ENCODE data around the gene TLL2.

TLL2 gene

GRCh38 chr10:96407560-96408069 is 106.1 kb downstream of the TLL2 start:
- Mint-ChIP-seq H3K27me3 (peaks cover 14% of the 10 kb centered on the region), H3K4me1 (no peaks in the 10 kb centered on the region), H3K9me3 (no peaks in the 10 kb centered on the region), H3K27ac (no peak overlapping the region), H3K4me3 (no peak overlapping the region), H3K36me3 (no peaks in the 10 kb centered on the region)

- no peak overlapping the region for H3K27ac Mint-ChIP-seq
- no peaks in the 10 kb centered on the region for H3K9me3 Mint-ChIP-seq
- H3K27me3 Mint-ChIP-seq: peaks cover 12% of the 10 kb centered on the region
- no peaks in the 10 kb centered on the region for H3K36me3 Mint-ChIP-seq
- no peak overlapping the region for H3K4me3 Mint-ChIP-seq
- H3K4me1 Mint-ChIP-seq: no peaks in the 10 kb centered on the region
Measured at GRCh38 chr10:96406091-96406490, 107.6 kb downstream of the TLL2 start.

- Mint-ChIP-seq H3K36me3 (no peaks in the 10 kb centered on the region), H3K4me1 (no peaks in the 10 kb centered on the region), H3K9me3 (no peaks in the 10 kb centered on the region), H3K4me3 (no peak overlapping the region), H3K27me3 (peaks cover 14% of the 10 kb centered on the region), H3K27ac (no peak overlapping the region)
Measured at GRCh38 chr10:96402417-96403305, 111.1 kb downstream of the TLL2 start.

- Mint-ChIP-seq H3K36me3 (no peaks in the 10 kb centered on the region), H3K4me3 (no peak overlapping the region), H3K27ac (no peak overlapping the region), H3K9me3 (no peaks in the 10 kb centered on the region), H3K4me1 (peaks cover 2% of the 10 kb centered on the region), H3K27me3 (peaks cover 9% of the 10 kb centered on the region)
Measured at GRCh38 chr10:96401036-96401435, 112.7 kb downstream of the TLL2 start.

GRCh38 chr10:96400465-96400864 is 113.3 kb downstream of the TLL2 start:
- H3K27me3 Mint-ChIP-seq: peaks cover 9% of the 10 kb centered on the region
- no peaks in the 10 kb centered on the region for H3K9me3 Mint-ChIP-seq
- no peaks in the 10 kb centered on the region for H3K36me3 Mint-ChIP-seq
- H3K27ac Mint-ChIP-seq: no peak overlapping the region
- H3K4me3 Mint-ChIP-seq: no peak overlapping the region
- peaks cover 5% of the 10 kb centered on the region for H3K4me1 Mint-ChIP-seq

- H3K9me3 Mint-ChIP-seq: no peaks in the 10 kb centered on the region
- peaks cover 9% of the 10 kb centered on the region for H3K27me3 Mint-ChIP-seq
- H3K4me3 Mint-ChIP-seq: no peak overlapping the region
- no peak overlapping the region for H3K27ac Mint-ChIP-seq
- peaks cover 5% of the 10 kb centered on the region for H3K4me1 Mint-ChIP-seq
- no peaks in the 10 kb centered on the region for H3K36me3 Mint-ChIP-seq
Measured at GRCh38 chr10:96397902-96398301, 115.8 kb downstream of the TLL2 start.

GRCh38 chr10:96395931-96396877 is 117.5 kb downstream of the TLL2 start:
- Mint-ChIP-seq H3K9me3 (no peaks in the 10 kb centered on the region), H3K4me3 (peak overlapping the region; percentile 52), H3K36me3 (no peaks in the 10 kb centered on the region), H3K27ac (no peak overlapping the region), H3K27me3 (peaks cover 8% of the 10 kb centered on the region), H3K4me1 (peaks cover 5% of the 10 kb centered on the region)

- H3K27ac Mint-ChIP-seq: no peak overlapping the region
- H3K4me1 Mint-ChIP-seq: no peaks in the 10 kb centered on the region
- H3K36me3 Mint-ChIP-seq: no peaks in the 10 kb centered on the region
Measured at GRCh38 chr10:96390460-96390864, 123.3 kb downstream of the TLL2 start.

GRCh38 chr10:96389785-96390184 is 123.9 kb downstream of the TLL2 start:
- H3K4me3 Mint-ChIP-seq: no peak overlapping the region
- no peaks in the 10 kb centered on the region for H3K4me1 Mint-ChIP-seq
- no peak overlapping the region for H3K27ac Mint-ChIP-seq
- no peaks in the 10 kb centered on the region for H3K27me3 Mint-ChIP-seq
- H3K36me3 Mint-ChIP-seq: no peaks in the 10 kb centered on the region
- H3K9me3 Mint-ChIP-seq: no peaks in the 10 kb centered on the region

More at GRCh38 chr10:96390460-96390864, 123.3 kb downstream of the TLL2 start:
- no peak overlapping the region for H3K4me3 Mint-ChIP-seq
- no peaks in the 10 kb centered on the region for H3K27me3 Mint-ChIP-seq
- H3K9me3 Mint-ChIP-seq: no peaks in the 10 kb centered on the region

- H3K36me3 Mint-ChIP-seq: no peaks in the 10 kb centered on the region
- no peaks in the 10 kb centered on the region for H3K4me1 Mint-ChIP-seq
- H3K27me3 Mint-ChIP-seq: peaks cover 2% of the 10 kb centered on the region
- no peak overlapping the region for H3K4me3 Mint-ChIP-seq
- no peaks in the 10 kb centered on the region for H3K9me3 Mint-ChIP-seq
- no peak overlapping the region for H3K27ac Mint-ChIP-seq
Measured at GRCh38 chr10:96387601-96388000, 126.1 kb downstream of the TLL2 start.

- no peaks in the 10 kb centered on the region for H3K4me1 Mint-ChIP-seq
- no peak overlapping the region for H3K27ac Mint-ChIP-seq
- no peaks in the 10 kb centered on the region for H3K36me3 Mint-ChIP-seq
- peaks cover 3% of the 10 kb centered on the region for H3K27me3 Mint-ChIP-seq
- H3K9me3 Mint-ChIP-seq: no peaks in the 10 kb centered on the region
- H3K4me3 Mint-ChIP-seq: no peak overlapping the region
Measured at GRCh38 chr10:96387161-96387560, 126.6 kb downstream of the TLL2 start.

GRCh38 chr10:96384506-96384905 is 129.2 kb downstream of the TLL2 start:
- Mint-ChIP-seq H3K27me3 (peaks cover 3% of the 10 kb centered on the region), H3K36me3 (no peaks in the 10 kb centered on the region), H3K9me3 (no peaks in the 10 kb centered on the region), H3K4me3 (no peak overlapping the region), H3K27ac (no peak overlapping the region), H3K4me1 (no peaks in the 10 kb centered on the region)

GRCh38 chr10:96380821-96381220 is 132.9 kb downstream of the TLL2 start:
- H3K9me3 Mint-ChIP-seq: no peaks in the 10 kb centered on the region
- no peak overlapping the region for H3K27ac Mint-ChIP-seq
- H3K4me3 Mint-ChIP-seq: no peak overlapping the region
- H3K27me3 Mint-ChIP-seq: peaks cover 3% of the 10 kb centered on the region
- H3K4me1 Mint-ChIP-seq: peaks cover under 1% of the 10 kb centered on the region
- no peaks in the 10 kb centered on the region for H3K36me3 Mint-ChIP-seq

- Mint-ChIP-seq H3K27me3 (peaks cover 3% of the 10 kb centered on the region), H3K27ac (no peak overlapping the region), H3K9me3 (no peaks in the 10 kb centered on the region), H3K36me3 (no peaks in the 10 kb centered on the region), H3K4me1 (peaks cover 6% of the 10 kb centered on the region), H3K4me3 (no peak overlapping the region)
Measured at GRCh38 chr10:96379758-96380157, 134.0 kb downstream of the TLL2 start.

- Mint-ChIP-seq H3K4me1 (peaks cover 6% of the 10 kb centered on the region), H3K27ac (no peak overlapping the region), H3K27me3 (peaks cover 3% of the 10 kb centered on the region)
Measured at GRCh38 chr10:96378741-96379140, 135.0 kb downstream of the TLL2 start.

More at GRCh38 chr10:96378741-96379140, 135.0 kb downstream of the TLL2 start:
- H3K4me3 Mint-ChIP-seq: no peak overlapping the region
- H3K36me3 Mint-ChIP-seq: no peaks in the 10 kb centered on the region
- no peaks in the 10 kb centered on the region for H3K9me3 Mint-ChIP-seq
